SJSA1 (cell line): ENCODE measurements around the gene PSMC6. TPM values are rescaled to one million over a fixed set of nuclear protein-coding genes. Genes with fewer than 3 reads are reported as not detected.
"Not testable (repeated sequence)": the region's sequence is repeated elsewhere in the genome, so short reads cannot be mapped to it uniquely, and the experiment has no call there.

ENCODE experiments used
- DNase-seq, 2 experiments: peaks; one replicate each; pipeline ENCODE4 v3.0.0-alpha.2; 2015 to 2020; ENCODE audit warnings: low spot score in 2 of 2, low read depth in 1 of 2
- H3K27ac ChIP-seq: fragments of 250-450 bp; sonication (Bioruptor Pico); 2 replicates; pipeline ENCODE4 v1.5.1; 2020; ENCODE audit warnings: mild to moderate bottlenecking, moderate library complexity
- H3K27me3 ChIP-seq: fragments of 250-450 bp; sonication (Bioruptor Pico); replicated peaks from 2 replicates; pipeline ENCODE4 v1.5.1; 2020; ENCODE audit warnings: mild to moderate bottlenecking, moderate library complexity
- H3K36me3 ChIP-seq: fragments of 250-450 bp; sonication (Bioruptor Pico); 2 replicates; pipeline ENCODE4 v1.5.1; 2020; ENCODE audit warnings: mild to moderate bottlenecking
- H3K4me1 ChIP-seq: fragments of 250-450 bp; sonication (Bioruptor Pico); replicated peaks from 2 replicates; pipeline ENCODE4 v1.6.1; 2021; ENCODE audit warnings: mild to moderate bottlenecking
- H3K4me3 ChIP-seq: fragments of 250-450 bp; sonication (Bioruptor Pico); 2 replicates; pipeline ENCODE4 v1.5.1; 2020; ENCODE audit warnings: mild to moderate bottlenecking
- H3K9me3 ChIP-seq: fragments of 250-450 bp; sonication (Bioruptor Pico); replicated peaks from 2 replicates; pipeline ENCODE4 v1.5.1; 2020; ENCODE audit warnings: mild to moderate bottlenecking
- total RNA-seq: library from RNA; depleted of rRNA; stranded (reverse); fragments of >200 nt; shearing (Covaris generic); gene quantifications from 2 replicates; pipeline ENCODE4 v1.2.3, GENCODE V29; 2014

The PSMC6 gene
- total RNA-seq, 1 experiment from 2014 or later: 168 TPM

- Histone ChIP-seq H3K27ac (peak overlapping the region; percentile 91), H3K27me3 (no peaks in the 10 kb centered on the region), H3K9me3 (0 out of 2 replicates have a peak, but pooled peaks cover 2% of the 10 kb centered on the region), H3K36me3 (peaks cover 7% of the 10 kb centered on the region), H3K4me1 (peaks cover 7% of the 10 kb centered on the region; the same call in 1 of the 2 replicates), H3K4me3 (peak overlapping the region; percentile 97)
- DNase-seq: peak in 1 of 2 experiments; percentile 52
Measured at GRCh38 chr14:52694761-52695480, 12.1 kb upstream of the PSMC6 start.

GRCh38 chr14:52695481-52696091, 11.4 kb upstream of the PSMC6 start, which contains the start of gene ERO1A:
ERO1A (minus strand) TSS chr14:52695558; CDS start chr14:52695481, 77 bp downstream.
- Histone ChIP-seq H3K4me1 (peaks cover 8% of the 10 kb centered on the region), H3K9me3 (0 out of 2 replicates have a peak, but pooled peaks cover 2% of the 10 kb centered on the region), H3K4me3 (peak within 1 kb of the TSS; percentile 97), H3K27ac (peak within 1 kb of the TSS; percentile 91), H3K27me3 (no peaks in the 10 kb centered on the region), H3K36me3 (peaks cover 7% of the 10 kb centered on the region)
- peak; percentile 58 to 71 for DNase-seq

- H3K4me1 ChIP-seq: peaks cover 10% of the 10 kb centered on the region
- no peaks in the 10 kb centered on the region for H3K27me3 ChIP-seq
- no peaks in the 10 kb centered on the region for H3K36me3 ChIP-seq
- no peak overlapping the region for H3K27ac ChIP-seq
- peak in 1 of 2 experiments; percentile 29 for DNase-seq
- H3K9me3 ChIP-seq: no peaks in the 10 kb centered on the region
- H3K4me3 ChIP-seq: no peak overlapping the region
Measured at GRCh38 chr14:52700701-52701172, 6.3 kb upstream of the PSMC6 start.

- Histone ChIP-seq H3K27me3 (no peaks in the 10 kb centered on the region), H3K4me3 (no peak overlapping the region), H3K4me1 (peaks cover 12% of the 10 kb centered on the region), H3K36me3 (no peaks in the 10 kb centered on the region), H3K27ac (no peak overlapping the region), H3K9me3 (no peaks in the 10 kb centered on the region)
- DNase-seq: no peak
Measured at GRCh38 chr14:52701223-52701622, 5.8 kb upstream of the PSMC6 start.

- Histone ChIP-seq H3K4me3 (no peak overlapping the region), H3K9me3 (no peaks in the 10 kb centered on the region), H3K27ac (no peak overlapping the region), H3K4me1 (peaks cover 20% of the 10 kb centered on the region), H3K36me3 (peaks cover 9% of the 10 kb centered on the region), H3K27me3 (no peaks in the 10 kb centered on the region)
- DNase-seq: no peak
Measured at GRCh38 chr14:52703225-52703624, 3.8 kb upstream of the PSMC6 start.

GRCh38 chr14:52703664-52704063, 3.3 kb upstream of the PSMC6 start:
- Histone ChIP-seq H3K9me3 (no peaks in the 10 kb centered on the region), H3K36me3 (peaks cover 14% of the 10 kb centered on the region), H3K27me3 (no peaks in the 10 kb centered on the region), H3K27ac (no peak overlapping the region), H3K4me3 (no peak overlapping the region), H3K4me1 (peaks cover 24% of the 10 kb centered on the region)
- no peak for DNase-seq

- Histone ChIP-seq H3K4me3 (peak overlapping the region; percentile 64), H3K27me3 (no peaks in the 10 kb centered on the region), H3K4me1 (peaks cover 18% of the 10 kb centered on the region), H3K9me3 (no peaks in the 10 kb centered on the region), H3K27ac (peak overlapping the region; percentile 68), H3K36me3 (peaks cover 35% of the 10 kb centered on the region)
- no peak for DNase-seq
Measured at GRCh38 chr14:52706286-52706685, 714 bp upstream of the PSMC6 start.

- Histone ChIP-seq H3K36me3 (peaks cover 86% of the 10 kb centered on the region), H3K4me1 (peaks cover 10% of the 10 kb centered on the region), H3K9me3 (no peaks in the 10 kb centered on the region), H3K4me3 (no peak overlapping the region), H3K27me3 (no peaks in the 10 kb centered on the region), H3K27ac (no peak overlapping the region)
- no peak for DNase-seq
Measured at GRCh38 chr14:52711666-52712065, 4.7 kb downstream of the PSMC6 start.

- H3K36me3 ChIP-seq: peaks cover 92% of the 10 kb centered on the region
- H3K9me3 ChIP-seq: no peaks in the 10 kb centered on the region
- H3K4me3 ChIP-seq: no peak overlapping the region
- no peaks in the 10 kb centered on the region for H3K4me1 ChIP-seq
- H3K27me3 ChIP-seq: no peaks in the 10 kb centered on the region
- no peak overlapping the region for H3K27ac ChIP-seq
- no peak for DNase-seq
Measured at GRCh38 chr14:52716155-52716554, 9.2 kb downstream of the PSMC6 start.

- Histone ChIP-seq H3K4me1 (no peaks in the 10 kb centered on the region), H3K9me3 (no peaks in the 10 kb centered on the region), H3K27ac (no peak overlapping the region), H3K4me3 (no peak overlapping the region), H3K27me3 (no peaks in the 10 kb centered on the region), H3K36me3 (peaks cover 89% of the 10 kb centered on the region)
- no peak for DNase-seq
Measured at GRCh38 chr14:52723514-52724359, 16.7 kb downstream of the PSMC6 start.

GRCh38 chr14:52724360-52724644, 17.3 kb downstream of the PSMC6 start:
- H3K9me3 ChIP-seq: no peaks in the 10 kb centered on the region
- H3K36me3 ChIP-seq: peaks cover 88% of the 10 kb centered on the region
- no peak overlapping the region for H3K4me3 ChIP-seq
- DNase-seq: no peak
- H3K4me1 ChIP-seq: no peaks in the 10 kb centered on the region
- no peak overlapping the region for H3K27ac ChIP-seq
- H3K27me3 ChIP-seq: no peaks in the 10 kb centered on the region

- H3K27me3 ChIP-seq, H3K4me1 ChIP-seq, H3K27ac ChIP-seq, DNase-seq, H3K4me3 ChIP-seq, H3K9me3 ChIP-seq: not testable (repeated sequence)
- peaks cover 63% of the 10 kb centered on the region for H3K36me3 ChIP-seq
Measured at GRCh38 chr14:52727509-52727908, 20.5 kb downstream of the PSMC6 start.

- peaks cover 60% of the 10 kb centered on the region for H3K36me3 ChIP-seq
- not testable (repeated sequence) for H3K27me3 ChIP-seq, H3K9me3 ChIP-seq, H3K4me3 ChIP-seq, H3K4me1 ChIP-seq, DNase-seq, H3K27ac ChIP-seq
Measured at GRCh38 chr14:52729035-52729434, 22.0 kb downstream of the PSMC6 start.

GRCh38 chr14:52729585-52729924, 22.6 kb downstream of the PSMC6 start:
- Histone ChIP-seq H3K27me3 (no peaks in the 10 kb centered on the region), H3K4me1 (0 out of 2 replicates have a peak, but pooled peaks cover 3% of the 10 kb centered on the region), H3K4me3 (peak overlapping the region; percentile 82), H3K27ac (no peak overlapping the region), H3K9me3 (no peaks in the 10 kb centered on the region), H3K36me3 (peaks cover 60% of the 10 kb centered on the region)
- no peak for DNase-seq
